OCI-LY7 (cell line): ENCODE results near the gene POU2AF1. TPM values are rescaled to one million over a fixed set of nuclear protein-coding genes. Genes with fewer than 3 reads are reported as not detected.
"Not testable (repeated sequence)": the region's sequence is repeated elsewhere in the genome, so short reads cannot be mapped to it uniquely, and the experiment has no call there.

Source experiments
- BruUV-seq: library from RNA; stranded (reverse); fragments of 400-500 nt; replicated peaks from 2 replicates; lab custom pipeline; 2021; lab: Mats Ljungman, UMichigan
- CTCF ChIA-PET: fragments of 300-600 bp; sonication (Branson Sonifier 250); formaldehyde crosslinking; loops from one replicate; lab custom pipeline; 2022; ENCODE audit warnings: antibody characterized with exemption; ENCODE audit not compliant: unreplicated experiment; lab: Charles Lee
- POLR2A ChIA-PET: fragments of 300-600 bp; sonication (Branson Sonifier 250); formaldehyde crosslinking; loops from one replicate; lab custom pipeline; 2022; ENCODE audit warnings: antibody characterized with exemption; lab: Charles Lee
- DNase-seq: peaks from one replicate; pipeline ENCODE4 v3.0.0-alpha.2; 2015; ENCODE audit warnings: low spot score
- H2AFZ ChIP-seq: fragments of 200-600 bp; sonication (generic), shearing (Covaris generic); 2 replicates; pipeline ENCODE4 v1.6.1; 2014; ENCODE audit warnings: mild to moderate bottlenecking, antibody characterized with exemption, low read length, moderate library complexity
- H3K27ac ChIP-seq: fragments of 200-600 bp; sonication (generic); 2 replicates; pipeline ENCODE4 v1.5.1; 2014; ENCODE audit warnings: mixed run types, low read depth, mild to moderate bottlenecking, moderate library complexity, low read length, inconsistent platforms; ENCODE audit not compliant: poor library complexity, severe bottlenecking
- H3K36me3 ChIP-seq: fragments of 200-600 bp; sonication (generic); 2 replicates; pipeline ENCODE4 v1.6.1; 2014; ENCODE audit warnings: mild to moderate bottlenecking, antibody characterized with exemption, low read length, moderate library complexity, mixed read lengths; ENCODE audit not compliant: insufficient read depth
- H3K4me1 ChIP-seq: fragments of 200-600 bp; sonication (generic); 2 replicates; pipeline ENCODE4 v1.5.1; 2014; ENCODE audit warnings: mild to moderate bottlenecking, low read length; ENCODE audit not compliant: insufficient read depth, poor library complexity, severe bottlenecking
- H3K4me2 ChIP-seq: fragments of 200-600 bp; sonication (generic); 2 replicates; pipeline ENCODE4 v1.6.1; 2014; ENCODE audit warnings: mild to moderate bottlenecking, low read length
- H3K4me3 ChIP-seq: fragments of 200-600 bp; sonication (generic); 2 replicates; pipeline ENCODE4 v1.5.1; 2014; ENCODE audit warnings: mild to moderate bottlenecking, low read depth, low read length; ENCODE audit not compliant: poor library complexity, severe bottlenecking
- H3K79me2 ChIP-seq: fragments of 200-600 bp; sonication (generic); 2 replicates; pipeline ENCODE4 v1.6.1; 2016; ENCODE audit warnings: low read depth, mild to moderate bottlenecking, low read length, moderate library complexity, mixed read lengths; ENCODE audit not compliant: insufficient read depth
- H3K9me2 ChIP-seq: fragments of 200-600 bp; sonication (generic); 2 replicates; pipeline ENCODE4 v1.6.1; 2016; ENCODE audit warnings: mild to moderate bottlenecking, low read length, mixed read lengths; ENCODE audit not compliant: insufficient read depth
- H3K9me3 ChIP-seq: fragments of 200-600 bp; sonication (generic); 2 replicates; pipeline ENCODE4 v1.6.1; 2014; ENCODE audit warnings: mild to moderate bottlenecking, mixed run types, low read length, mixed read lengths
- H4K20me1 ChIP-seq: fragments of 200-600 bp; sonication (generic); 2 replicates; pipeline ENCODE4 v1.6.1; 2014; ENCODE audit warnings: mild to moderate bottlenecking, antibody characterized with exemption, low read length, moderate library complexity, mixed read lengths; ENCODE audit not compliant: insufficient read depth
- EZH2phosphoT487 ChIP-seq: fragments of 200-600 bp; sonication (generic); IDR thresholded peaks from 2 replicates; pipeline ENCODE4 v1.6.1; 2018; ENCODE audit warnings: low read depth, borderline replicate concordance, mild to moderate bottlenecking, mixed run types, antibody characterized with exemption, low read length, moderate library complexity, mixed read lengths
- intact Hi-C: fragments of 100-400 bp; cut with micrococcal nuclease; formaldehyde crosslinking; loops from one replicate; pipeline ENCODE4 v1.10.0; 2022; ENCODE audit not compliant: unreplicated experiment
- total RNA-seq, 2 experiments: library from RNA; depleted of rRNA in 1 of 2; stranded (reverse); fragments of >200 nt in 1 of 2; shearing (Covaris generic) in 1 of 2; gene quantifications; 2 replicates each; pipeline ENCODE4 v1.2.3, GENCODE V29; 2014 to 2022
- TF ChIP-seq, protein P1 (sequence below): fragments of 200-600 bp; sonication (generic); conservative IDR thresholded peaks from 2 replicates; pipeline ENCODE4 v1.5.1; 2014; ENCODE audit warnings: mild to moderate bottlenecking, antibody characterized with exemption, low read length, moderate library complexity, mixed read lengths

The POU2AF1 gene
- total RNA-seq, 2 experiments from 2014 or later = 86.1 to 285 TPM

DNA sequence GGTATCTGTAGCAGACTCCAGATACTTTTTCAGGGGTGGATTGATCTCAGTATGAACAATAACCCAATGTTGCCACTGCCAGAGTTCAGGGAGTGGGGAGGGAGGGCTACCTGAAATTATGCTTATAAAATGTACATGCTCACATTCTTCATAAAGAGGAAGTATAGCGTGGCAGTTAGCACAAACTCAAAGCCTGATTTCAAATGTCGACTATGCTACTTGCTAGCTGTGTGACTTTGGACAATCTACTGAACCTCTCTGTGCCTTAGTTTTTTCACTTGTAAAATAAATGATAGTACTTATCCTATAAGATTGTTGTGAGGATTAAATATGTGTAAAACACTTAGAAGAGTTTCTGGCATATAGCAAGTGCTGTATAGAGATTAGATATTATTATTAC lies 26.5 kb upstream of the POU2AF1 start:
- no peaks in the 10 kb centered on the region for H3K9me2 ChIP-seq
- H3K27ac ChIP-seq = no peak overlapping the region
- intact Hi-C loops = no loop called here
- peaks cover 22% of the 10 kb centered on the region for H3K9me3 ChIP-seq
- ChIA-PET POLR2A (interaction anchor here (0.7 to 5.3 kb wide), 3 partner anchors 11 to 16 kb away, joined by 3 to 49 read pairs (median 4); no protein-coding TSS in a partner anchor), CTCF (no interaction called here)
- no peak for DNase-seq
- H3K36me3 ChIP-seq = peaks cover 18% of the 10 kb centered on the region; the same call in 1 of the 2 replicates
- H3K4me1 ChIP-seq = peaks cover 58% of the 10 kb centered on the region
- no peak for TF ChIP-seq EZH2phosphoT487
- TF ChIP-seq, protein P1, sequence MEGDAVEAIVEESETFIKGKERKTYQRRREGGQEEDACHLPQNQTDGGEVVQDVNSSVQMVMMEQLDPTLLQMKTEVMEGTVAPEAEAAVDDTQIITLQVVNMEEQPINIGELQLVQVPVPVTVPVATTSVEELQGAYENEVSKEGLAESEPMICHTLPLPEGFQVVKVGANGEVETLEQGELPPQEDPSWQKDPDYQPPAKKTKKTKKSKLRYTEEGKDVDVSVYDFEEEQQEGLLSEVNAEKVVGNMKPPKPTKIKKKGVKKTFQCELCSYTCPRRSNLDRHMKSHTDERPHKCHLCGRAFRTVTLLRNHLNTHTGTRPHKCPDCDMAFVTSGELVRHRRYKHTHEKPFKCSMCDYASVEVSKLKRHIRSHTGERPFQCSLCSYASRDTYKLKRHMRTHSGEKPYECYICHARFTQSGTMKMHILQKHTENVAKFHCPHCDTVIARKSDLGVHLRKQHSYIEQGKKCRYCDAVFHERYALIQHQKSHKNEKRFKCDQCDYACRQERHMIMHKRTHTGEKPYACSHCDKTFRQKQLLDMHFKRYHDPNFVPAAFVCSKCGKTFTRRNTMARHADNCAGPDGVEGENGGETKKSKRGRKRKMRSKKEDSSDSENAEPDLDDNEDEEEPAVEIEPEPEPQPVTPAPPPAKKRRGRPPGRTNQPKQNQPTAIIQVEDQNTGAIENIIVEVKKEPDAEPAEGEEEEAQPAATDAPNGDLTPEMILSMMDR = no peak
- H4K20me1 ChIP-seq = no peaks in the 10 kb centered on the region; the same call in 1 of the 2 replicates
- no TSS peak for BruUV-seq
- no peak overlapping the region for H2AFZ ChIP-seq
- no peaks in the 10 kb centered on the region for H3K79me2 ChIP-seq
- H3K4me3 ChIP-seq = no peak overlapping the region
- no peak overlapping the region for H3K4me2 ChIP-seq

DNA sequence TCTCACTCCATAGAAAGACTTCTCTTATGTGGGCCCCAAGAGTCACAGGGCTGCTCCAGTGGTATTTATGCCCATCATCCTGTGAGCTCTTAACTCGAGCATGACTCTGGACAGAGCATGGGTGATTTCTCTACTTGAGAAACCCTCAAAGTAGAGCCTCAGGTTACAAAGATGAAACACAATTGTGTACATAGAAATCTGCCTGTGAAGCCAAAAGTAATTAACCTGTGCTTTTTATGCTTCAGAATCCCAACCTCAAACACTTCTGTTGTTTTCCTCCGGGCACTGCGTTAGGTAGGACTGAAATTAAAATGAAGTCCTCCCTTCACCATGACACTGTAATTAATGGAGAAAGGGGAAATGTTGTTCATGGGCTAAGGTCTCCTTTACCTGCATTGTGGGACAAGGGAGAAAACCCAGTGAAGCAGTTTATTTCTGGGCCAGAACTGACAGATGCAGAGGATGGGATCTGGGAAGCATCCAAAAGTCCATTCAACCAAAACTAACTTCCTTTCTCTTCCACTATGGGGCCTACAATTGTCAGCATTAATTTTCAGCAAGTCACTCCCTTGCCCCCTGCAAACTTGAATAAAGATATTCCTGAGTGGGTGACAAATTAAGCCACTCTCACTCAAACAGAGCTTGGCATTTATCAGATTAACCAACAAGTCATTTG lies 24.1 kb upstream of the POU2AF1 start:
- peaks cover 27% of the 10 kb centered on the region for H3K9me3 ChIP-seq
- peaks cover 58% of the 10 kb centered on the region for H3K4me1 ChIP-seq
- H3K79me2 ChIP-seq = no peaks in the 10 kb centered on the region
- BruUV-seq = no TSS peak
- intact Hi-C loops = no loop called here
- no peak overlapping the region for H2AFZ ChIP-seq
- H3K36me3 ChIP-seq = peaks cover 18% of the 10 kb centered on the region; the same call in 1 of the 2 replicates
- no peak overlapping the region for H3K4me2 ChIP-seq
- DNase-seq = no peak
- POLR2A ChIA-PET = interaction anchor here (0.7 to 1.1 kb wide), 2 partner anchors 9 to 11 kb away, joined by 3 read pairs; no protein-coding TSS in a partner anchor
- CTCF ChIA-PET = no interaction called here
- H3K9me2 ChIP-seq = no peaks in the 10 kb centered on the region
- no peak overlapping the region for H3K27ac ChIP-seq
- H3K4me3 ChIP-seq = no peak overlapping the region
- TF ChIP-seq, protein P1 = no peak
- TF ChIP-seq EZH2phosphoT487 = no peak
- no peaks in the 10 kb centered on the region; the same call in 1 of the 2 replicates for H4K20me1 ChIP-seq

DNA sequence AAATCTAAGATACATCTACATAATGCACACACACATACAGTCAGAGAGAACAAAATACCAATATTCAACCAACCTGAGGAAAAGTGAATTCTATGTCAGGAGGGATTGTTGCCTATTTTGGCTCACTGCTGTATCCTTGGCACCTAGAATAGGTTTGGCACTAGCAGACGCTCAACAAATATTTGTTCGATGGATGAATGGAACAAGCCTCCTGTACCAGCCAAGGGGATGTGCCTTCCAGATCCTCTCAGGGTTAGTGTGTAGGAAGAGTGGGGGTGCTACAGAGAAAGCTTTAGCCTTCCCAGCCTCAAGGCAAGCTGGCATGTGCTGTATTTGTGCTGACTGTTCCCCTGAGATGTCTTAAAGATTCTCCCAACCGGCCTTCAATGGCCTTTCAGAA lies 23.3 kb upstream of the POU2AF1 start:
- no TSS peak for BruUV-seq
- H2AFZ ChIP-seq = no peak overlapping the region
- no peaks in the 10 kb centered on the region for H3K9me2 ChIP-seq
- DNase-seq = no peak
- H3K79me2 ChIP-seq = no peaks in the 10 kb centered on the region
- no peak overlapping the region for H3K4me2 ChIP-seq
- H3K9me3 ChIP-seq = peaks cover 27% of the 10 kb centered on the region
- POLR2A ChIA-PET = interaction anchor here (0.7 to 9.3 kb wide), 4 partner anchors 10 to 13 kb away, joined by 3 to 236 read pairs (median 6); no protein-coding TSS in a partner anchor
- CTCF ChIA-PET = no interaction called here
- H4K20me1 ChIP-seq = peaks cover 6% of the 10 kb centered on the region; the same call in 1 of the 2 replicates
- intact Hi-C loops = no loop called here
- peaks cover 58% of the 10 kb centered on the region for H3K4me1 ChIP-seq
- no peak overlapping the region for H3K4me3 ChIP-seq
- no peak for TF ChIP-seq EZH2phosphoT487
- TF ChIP-seq, protein P1 = no peak
- H3K36me3 ChIP-seq = peaks cover 18% of the 10 kb centered on the region; the same call in 1 of the 2 replicates
- H3K27ac ChIP-seq = no peak overlapping the region

DNA sequence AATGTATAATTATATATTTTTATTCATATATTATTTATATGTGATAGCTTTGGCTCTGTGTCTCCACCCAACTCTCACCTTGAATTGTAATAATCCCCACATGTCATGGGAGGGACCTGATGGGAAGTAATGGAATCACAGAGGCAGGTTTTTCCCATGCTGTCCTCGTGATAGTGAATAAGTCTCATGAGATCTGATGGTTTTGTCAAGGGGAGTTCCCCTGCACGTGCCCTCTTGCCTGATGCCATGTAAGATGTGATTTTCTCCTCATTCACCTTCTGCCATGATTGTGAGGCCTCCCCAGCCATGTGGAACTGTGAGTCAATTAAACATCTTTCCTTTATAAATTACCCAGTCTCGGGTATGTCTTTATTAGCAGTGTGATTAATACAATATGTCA lies 22.9 kb upstream of the POU2AF1 start:
- BruUV-seq, H2AFZ ChIP-seq, DNase-seq, H3K79me2 ChIP-seq, H4K20me1 ChIP-seq, H3K9me2 ChIP-seq, H3K4me2 ChIP-seq, H3K27ac ChIP-seq, H3K4me3 ChIP-seq, intact Hi-C loops: not testable (repeated sequence)
- Histone ChIP-seq H3K9me3 (peaks cover 27% of the 10 kb centered on the region), H3K36me3 (peaks cover 18% of the 10 kb centered on the region; the same call in 1 of the 2 replicates), H3K4me1 (peaks cover 63% of the 10 kb centered on the region)
- ChIA-PET CTCF (interaction anchor here (0.9 to 4.0 kb wide), 2 partner anchors 17 to 33 kb away, joined by 3 to 35 read pairs; no protein-coding TSS in a partner anchor), POLR2A (interaction anchor here (0.7 to 9.3 kb wide), 5 partner anchors 12 to 103 kb away, joined by 3 to 236 read pairs (median 8); no protein-coding TSS in a partner anchor)
